OCI-LY3 (cell line): ENCODE measurements around the gene SPIRE1.

Experiments used
- CTCF ChIP-seq: fragments of 200-600, 300-600 bp; sonication (generic); IDR thresholded peaks from 2 replicates; pipeline ENCODE4 v1.5.1; 2014; ENCODE audit warnings: antibody characterized with exemption, low read length, low read depth
- EZH2phosphoT487 ChIP-seq: fragments of 200-600 bp; shearing (Covaris generic); IDR thresholded peaks from 2 replicates; pipeline ENCODE4 v1.6.1; 2018; ENCODE audit warnings: antibody characterized with exemption, mixed run types, low read depth

GRCh38 chr18:12615748-12616147, 42.2 kb downstream of the SPIRE1 start:
- TF ChIP-seq CTCF (no peak), EZH2phosphoT487 (no peak)
